ENCODE data around the gene ATP13A3.

GRCh38 chr3:194368918-194369317, 117.9 kb downstream of the ATP13A3 start:
- TF ChIP-seq, protein P1, sequence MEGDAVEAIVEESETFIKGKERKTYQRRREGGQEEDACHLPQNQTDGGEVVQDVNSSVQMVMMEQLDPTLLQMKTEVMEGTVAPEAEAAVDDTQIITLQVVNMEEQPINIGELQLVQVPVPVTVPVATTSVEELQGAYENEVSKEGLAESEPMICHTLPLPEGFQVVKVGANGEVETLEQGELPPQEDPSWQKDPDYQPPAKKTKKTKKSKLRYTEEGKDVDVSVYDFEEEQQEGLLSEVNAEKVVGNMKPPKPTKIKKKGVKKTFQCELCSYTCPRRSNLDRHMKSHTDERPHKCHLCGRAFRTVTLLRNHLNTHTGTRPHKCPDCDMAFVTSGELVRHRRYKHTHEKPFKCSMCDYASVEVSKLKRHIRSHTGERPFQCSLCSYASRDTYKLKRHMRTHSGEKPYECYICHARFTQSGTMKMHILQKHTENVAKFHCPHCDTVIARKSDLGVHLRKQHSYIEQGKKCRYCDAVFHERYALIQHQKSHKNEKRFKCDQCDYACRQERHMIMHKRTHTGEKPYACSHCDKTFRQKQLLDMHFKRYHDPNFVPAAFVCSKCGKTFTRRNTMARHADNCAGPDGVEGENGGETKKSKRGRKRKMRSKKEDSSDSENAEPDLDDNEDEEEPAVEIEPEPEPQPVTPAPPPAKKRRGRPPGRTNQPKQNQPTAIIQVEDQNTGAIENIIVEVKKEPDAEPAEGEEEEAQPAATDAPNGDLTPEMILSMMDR (conservative IDR thresholded peaks at IDR 0.05; ENCODE audit: low read depth in 2 of 2) = no peak
- TF ChIP-seq EZH2 (IDR thresholded peaks at IDR 0.05; ENCODE audit: low read depth, unreplicated experiment) (no peak), CREB1 (CRISPR knock-in tag; IDR thresholded peaks at IDR 0.05; ENCODE audit: low read depth) (no peak), POLR2AphosphoS5 (IDR thresholded peaks at IDR 0.05; ENCODE audit: low read depth) (no peak), STAT1 (IDR thresholded peaks at IDR 0.05; ENCODE audit: unreplicated experiment) (no peak), EZH2phosphoT487 (IDR thresholded peaks at IDR 0.05; ENCODE audit: unreplicated experiment) (no peak)
- TF ChIP-seq, protein P2, sequence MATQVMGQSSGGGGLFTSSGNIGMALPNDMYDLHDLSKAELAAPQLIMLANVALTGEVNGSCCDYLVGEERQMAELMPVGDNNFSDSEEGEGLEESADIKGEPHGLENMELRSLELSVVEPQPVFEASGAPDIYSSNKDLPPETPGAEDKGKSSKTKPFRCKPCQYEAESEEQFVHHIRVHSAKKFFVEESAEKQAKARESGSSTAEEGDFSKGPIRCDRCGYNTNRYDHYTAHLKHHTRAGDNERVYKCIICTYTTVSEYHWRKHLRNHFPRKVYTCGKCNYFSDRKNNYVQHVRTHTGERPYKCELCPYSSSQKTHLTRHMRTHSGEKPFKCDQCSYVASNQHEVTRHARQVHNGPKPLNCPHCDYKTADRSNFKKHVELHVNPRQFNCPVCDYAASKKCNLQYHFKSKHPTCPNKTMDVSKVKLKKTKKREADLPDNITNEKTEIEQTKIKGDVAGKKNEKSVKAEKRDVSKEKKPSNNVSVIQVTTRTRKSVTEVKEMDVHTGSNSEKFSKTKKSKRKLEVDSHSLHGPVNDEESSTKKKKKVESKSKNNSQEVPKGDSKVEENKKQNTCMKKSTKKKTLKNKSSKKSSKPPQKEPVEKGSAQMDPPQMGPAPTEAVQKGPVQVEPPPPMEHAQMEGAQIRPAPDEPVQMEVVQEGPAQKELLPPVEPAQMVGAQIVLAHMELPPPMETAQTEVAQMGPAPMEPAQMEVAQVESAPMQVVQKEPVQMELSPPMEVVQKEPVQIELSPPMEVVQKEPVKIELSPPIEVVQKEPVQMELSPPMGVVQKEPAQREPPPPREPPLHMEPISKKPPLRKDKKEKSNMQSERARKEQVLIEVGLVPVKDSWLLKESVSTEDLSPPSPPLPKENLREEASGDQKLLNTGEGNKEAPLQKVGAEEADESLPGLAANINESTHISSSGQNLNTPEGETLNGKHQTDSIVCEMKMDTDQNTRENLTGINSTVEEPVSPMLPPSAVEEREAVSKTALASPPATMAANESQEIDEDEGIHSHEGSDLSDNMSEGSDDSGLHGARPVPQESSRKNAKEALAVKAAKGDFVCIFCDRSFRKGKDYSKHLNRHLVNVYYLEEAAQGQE (IDR thresholded peaks at IDR 0.05; ENCODE audit: unreplicated experiment) = no peak
